Spinal cord (tissue), 10 donors: ENCODE measurements around the gene CACNG7. TPM values are rescaled to one million over a fixed set of nuclear protein-coding genes. Genes with fewer than 3 reads are reported as not detected.
"Not testable (repeated sequence)": the region's sequence is repeated elsewhere in the genome, so short reads cannot be mapped to it uniquely, and the experiment has no call there.

Source experiments
- DNase-seq, 6 donors: peaks; one replicate each; pipeline versions ENCODE4 v3.0.0 to v3.0.0-alpha.2; 2013 to 2015; ENCODE audit warnings: low spot score in 6 of 6, low read depth in 4 of 6
- H3K27ac ChIP-seq: one replicate; pipeline ENCODE4 v1.5.1; 2013; ENCODE audit warnings: low read depth, low read length, control low read depth
- H3K27me3 ChIP-seq: one replicate; pipeline ENCODE4 v1.6.1; 2013; ENCODE audit warnings: low read length; ENCODE audit not compliant: control insufficient read depth, insufficient read depth
- H3K36me3 ChIP-seq: one replicate; pipeline ENCODE4 v1.6.1; 2013; ENCODE audit warnings: low read length; ENCODE audit not compliant: control insufficient read depth, insufficient read depth
- H3K4me1 ChIP-seq: one replicate; pipeline ENCODE4 v1.6.1; 2013; ENCODE audit warnings: low read length; ENCODE audit not compliant: control insufficient read depth, insufficient read depth
- H3K4me3 ChIP-seq: one replicate; pipeline ENCODE4 v1.5.1; 2013; ENCODE audit warnings: low read depth, low read length, control low read depth
- H3K9me3 ChIP-seq: one replicate; pipeline ENCODE4 v1.6.1; 2013; ENCODE audit warnings: low read length; ENCODE audit not compliant: control insufficient read depth, insufficient read depth
- WGBS: methylation state at CpG from one replicate; pipeline ENCODE4 v1.1.5; 2013; ENCODE audit warnings: missing lambda C conversion rate; ENCODE audit not compliant: insufficient coverage; 5-methylcytosine and 5-hydroxymethylcytosine counted together
- polyA plus RNA-seq, 2 donors: library from polyadenylated mRNA; unstranded; fragments of 120-200 nt; gene quantifications; one replicate each; pipeline ENCODE4 v1.2.1, GENCODE V29; 2013; ENCODE audit not compliant: insufficient read length in 2 of 2
- total RNA-seq, 2 donors: library from RNA; depleted of rRNA in 1 of 2; stranded (reverse); fragments of 120-200 nt in 1 of 2; fragments of >200 nt in 1 of 2; gene quantifications; one replicate each; pipeline versions ENCODE4 v1.2.3 to v1.2.4, GENCODE V29; 2013 to 2014
- donor health status: healthy.

CACNG7 gene
- total and polyA plus RNA-seq, 4 donors: 5.1 to 139 (median 69.1) TPM

GRCh38 chr19:53944933-53945332, 35.9 kb downstream of the CACNG7 start:
- H3K27ac ChIP-seq: no peak overlapping the region
- no peak for DNase-seq
- H3K27me3 ChIP-seq: peaks cover 16% of the 10 kb centered on the region
- peaks cover 5% of the 10 kb centered on the region for H3K4me1 ChIP-seq
- peaks cover 27% of the 10 kb centered on the region for H3K36me3 ChIP-seq
- WGBS: 100% methylated on average over 2 of the region's 4 CpGs
- H3K9me3 ChIP-seq: no peaks in the 10 kb centered on the region
- no peak overlapping the region for H3K4me3 ChIP-seq

- peaks cover 24% of the 10 kb centered on the region for H3K36me3 ChIP-seq
- WGBS: 37% methylated on average over 6 of the region's 9 CpGs
- peaks cover 5% of the 10 kb centered on the region for H3K4me1 ChIP-seq
- no peak overlapping the region for H3K27ac ChIP-seq
- peaks cover 16% of the 10 kb centered on the region for H3K27me3 ChIP-seq
- H3K4me3 ChIP-seq: no peak overlapping the region
- DNase-seq: no peak
- H3K9me3 ChIP-seq: no peaks in the 10 kb centered on the region
Observed at GRCh38 chr19:53945441-53945840, 36.4 kb downstream of the CACNG7 start.

DNA sequence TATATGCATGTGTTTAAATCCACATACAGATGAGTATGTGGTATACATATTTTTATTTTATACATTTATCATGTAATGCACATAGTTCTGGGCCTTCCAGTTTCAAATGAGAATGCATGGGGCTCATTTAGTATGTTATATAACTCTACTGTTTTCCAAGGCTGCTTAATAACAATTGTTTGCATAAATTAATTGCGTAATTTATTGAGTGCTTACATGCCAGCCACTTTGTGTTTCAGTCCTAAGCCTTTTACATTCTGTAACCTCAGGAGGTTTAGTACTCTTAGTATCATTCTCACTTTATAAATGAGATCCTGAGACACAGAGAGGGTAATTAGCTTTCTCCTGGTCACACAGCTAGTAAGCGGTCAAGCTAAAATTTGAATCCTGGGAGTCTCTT, 36.9 kb downstream of the CACNG7 start:
- Histone ChIP-seq H3K9me3 (no peaks in the 10 kb centered on the region), H3K36me3 (peaks cover 19% of the 10 kb centered on the region), H3K4me1 (peaks cover 5% of the 10 kb centered on the region), H3K4me3 (no peak overlapping the region), H3K27me3 (peaks cover 16% of the 10 kb centered on the region), H3K27ac (no peak overlapping the region)
- DNase-seq: no peak
- WGBS: no CpG with 5 or more reads among the region's 2 CpGs

DNA sequence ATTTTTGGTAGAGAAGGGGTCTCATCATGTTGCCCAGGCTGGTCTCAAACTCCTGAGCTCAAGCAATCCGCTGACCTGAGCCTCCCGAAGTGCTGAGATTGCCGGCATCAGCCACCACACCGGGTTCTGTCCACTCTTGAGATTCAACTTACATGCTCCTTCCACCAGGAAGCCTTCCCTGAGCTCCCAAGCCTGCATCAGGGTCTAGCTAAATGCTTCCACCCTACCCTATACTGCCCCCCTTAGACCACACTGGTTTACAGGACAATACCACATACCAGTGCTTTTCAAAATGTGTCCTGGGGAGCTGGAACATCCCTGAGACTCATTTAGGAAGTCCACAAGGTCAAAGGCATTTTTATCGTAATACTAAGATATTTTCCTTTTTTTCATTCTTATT, 38.5 kb downstream of the CACNG7 start:
- 79% methylated on average over 3 of the region's 5 CpGs for WGBS
- Histone ChIP-seq H3K27me3 (peaks cover 6% of the 10 kb centered on the region), H3K4me1 (peaks cover under 1% of the 10 kb centered on the region), H3K9me3 (no peaks in the 10 kb centered on the region), H3K36me3 (peaks cover 4% of the 10 kb centered on the region), H3K27ac (no peak overlapping the region), H3K4me3 (no peak overlapping the region)
- DNase-seq: no peak

- DNase-seq, H3K27ac ChIP-seq, H3K4me1 ChIP-seq, H3K36me3 ChIP-seq, H3K9me3 ChIP-seq, H3K27me3 ChIP-seq, H3K4me3 ChIP-seq: not testable (repeated sequence)
- WGBS: 93% methylated on average over 2 of the region's 5 CpGs
Observed at GRCh38 chr19:53948611-53949010, 39.5 kb downstream of the CACNG7 start.

- H3K4me3 ChIP-seq: no peak overlapping the region
- no peaks in the 10 kb centered on the region for H3K27me3 ChIP-seq
- no peak for DNase-seq
- no peaks in the 10 kb centered on the region for H3K36me3 ChIP-seq
- H3K27ac ChIP-seq: no peak overlapping the region
- no peaks in the 10 kb centered on the region for H3K9me3 ChIP-seq
- no peaks in the 10 kb centered on the region for H3K4me1 ChIP-seq
- 38% methylated on average over 5 of the region's 11 CpGs for WGBS
Observed at GRCh38 chr19:53951436-53951835, 42.4 kb downstream of the CACNG7 start.

- Histone ChIP-seq H3K27ac (no peak overlapping the region), H3K9me3 (no peaks in the 10 kb centered on the region), H3K4me1 (no peaks in the 10 kb centered on the region), H3K36me3 (no peaks in the 10 kb centered on the region), H3K27me3 (no peaks in the 10 kb centered on the region), H3K4me3 (no peak overlapping the region)
- DNase-seq: no peak
- WGBS: 84% methylated on average over 5 of the region's 9 CpGs
Observed at GRCh38 chr19:53951947-53952346, 42.9 kb downstream of the CACNG7 start.

GRCh38 chr19:53953383-53953782, 44.3 kb downstream of the CACNG7 start:
- Histone ChIP-seq H3K27me3 (peaks cover 4% of the 10 kb centered on the region), H3K4me3 (no peak overlapping the region)

GRCh38 chr19:53957448-53958167, 48.5 kb downstream of the CACNG7 start:
- Histone ChIP-seq H3K36me3 (no peaks in the 10 kb centered on the region), H3K27ac (no peak overlapping the region), H3K9me3 (no peaks in the 10 kb centered on the region), H3K4me3 (no peak overlapping the region), H3K4me1 (peaks cover 31% of the 10 kb centered on the region), H3K27me3 (peaks cover 27% of the 10 kb centered on the region)
- WGBS: 5% methylated on average over 11 of the region's 15 CpGs
- no peak for DNase-seq

More at GRCh38 chr19:53953383-53953782, 44.3 kb downstream of the CACNG7 start:
- Histone ChIP-seq H3K9me3 (no peaks in the 10 kb centered on the region), H3K4me1 (peaks cover 5% of the 10 kb centered on the region), H3K36me3 (no peaks in the 10 kb centered on the region), H3K27ac (no peak overlapping the region)
- WGBS: 93% methylated on average over 7 of the region's 8 CpGs
- DNase-seq: no peak

GRCh38 chr19:53958168-53958571, 49.1 kb downstream of the CACNG7 start:
- peaks cover 1% of the 10 kb centered on the region for H3K36me3 ChIP-seq
- no peak overlapping the region for H3K27ac ChIP-seq
- peak in 3 of 6 donors; percentile 75 to 95 (median 94) for DNase-seq
- WGBS: 0% methylated on average over 3 of the region's 14 CpGs
- peaks cover 33% of the 10 kb centered on the region for H3K4me1 ChIP-seq
- peaks cover 27% of the 10 kb centered on the region for H3K27me3 ChIP-seq
- H3K4me3 ChIP-seq: no peak overlapping the region
- H3K9me3 ChIP-seq: no peaks in the 10 kb centered on the region
